ENCODE measurements around the gene CA5A. TPM values are rescaled to one million over a fixed set of nuclear protein-coding genes. Genes with fewer than 3 reads are reported as not detected.

Gene CA5A
- total RNA-seq, 3 donors from 2014 or later = not detected

DNA sequence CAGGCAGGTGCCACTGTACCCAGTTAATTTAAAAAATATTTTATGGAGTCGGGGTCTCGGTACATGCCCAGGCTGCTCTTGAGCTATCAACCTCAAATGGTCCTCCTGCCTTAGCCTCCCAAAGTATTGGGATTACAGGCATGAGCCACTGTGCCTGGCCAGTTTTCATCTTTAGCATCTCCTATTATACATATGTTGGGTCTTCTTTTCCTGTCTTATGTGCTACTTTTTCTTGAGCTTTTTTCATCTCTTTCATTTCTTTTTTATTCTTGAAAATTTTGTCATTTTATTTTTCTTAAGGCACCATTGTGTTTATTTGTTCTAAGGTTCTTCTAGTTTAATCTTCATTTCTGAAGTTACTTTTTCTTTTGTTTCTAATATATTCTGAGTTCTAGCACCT lies 35.6 kb upstream of the CA5A start:
- H3K27me3 ChIP-seq = no peaks in the 10 kb centered on the region
- no peak overlapping the region for H3K27ac ChIP-seq
- no peak overlapping the region for H3K4me3 ChIP-seq
- TF ChIP-seq, protein P1, sequence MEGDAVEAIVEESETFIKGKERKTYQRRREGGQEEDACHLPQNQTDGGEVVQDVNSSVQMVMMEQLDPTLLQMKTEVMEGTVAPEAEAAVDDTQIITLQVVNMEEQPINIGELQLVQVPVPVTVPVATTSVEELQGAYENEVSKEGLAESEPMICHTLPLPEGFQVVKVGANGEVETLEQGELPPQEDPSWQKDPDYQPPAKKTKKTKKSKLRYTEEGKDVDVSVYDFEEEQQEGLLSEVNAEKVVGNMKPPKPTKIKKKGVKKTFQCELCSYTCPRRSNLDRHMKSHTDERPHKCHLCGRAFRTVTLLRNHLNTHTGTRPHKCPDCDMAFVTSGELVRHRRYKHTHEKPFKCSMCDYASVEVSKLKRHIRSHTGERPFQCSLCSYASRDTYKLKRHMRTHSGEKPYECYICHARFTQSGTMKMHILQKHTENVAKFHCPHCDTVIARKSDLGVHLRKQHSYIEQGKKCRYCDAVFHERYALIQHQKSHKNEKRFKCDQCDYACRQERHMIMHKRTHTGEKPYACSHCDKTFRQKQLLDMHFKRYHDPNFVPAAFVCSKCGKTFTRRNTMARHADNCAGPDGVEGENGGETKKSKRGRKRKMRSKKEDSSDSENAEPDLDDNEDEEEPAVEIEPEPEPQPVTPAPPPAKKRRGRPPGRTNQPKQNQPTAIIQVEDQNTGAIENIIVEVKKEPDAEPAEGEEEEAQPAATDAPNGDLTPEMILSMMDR (IDR thresholded peaks at IDR 0.05) = no peak
- TF ChIP-seq POLR2AphosphoS5 (IDR thresholded peaks at IDR 0.05) (no peak), POLR2A (IDR thresholded peaks at IDR 0.05) (no peak)
- H3K4me1 ChIP-seq = no peaks in the 10 kb centered on the region
- peaks cover 13 to 17% of the 10 kb centered on the region in 2 donors for H3K9me3 ChIP-seq
- intact Hi-C loops (cut with DNase I; ENCODE audit: low total_unique reads) = no loop called here
- no peaks in the 10 kb centered on the region for H3K36me3 ChIP-seq
- no peak for DNase-seq (ENCODE audit: low spot score in 2 of 2)

DNA sequence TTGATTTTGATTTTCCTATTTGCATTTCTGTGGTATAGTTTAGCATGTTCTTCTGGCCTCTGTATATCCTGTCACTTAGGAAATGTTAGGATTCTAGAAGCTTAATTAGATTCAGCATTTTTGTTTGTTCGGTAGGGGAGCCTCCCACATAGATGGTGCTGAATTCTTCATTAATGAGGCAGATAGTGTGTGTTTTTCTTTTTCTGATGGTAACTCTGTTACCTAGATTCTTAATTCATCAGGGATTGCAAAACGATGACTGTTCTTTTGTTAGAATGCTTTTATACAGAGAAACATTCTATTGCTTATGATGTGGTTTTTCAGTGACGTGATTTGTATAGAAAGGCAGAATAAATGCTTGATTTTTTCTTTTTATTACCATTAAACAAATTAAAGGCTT lies 33.9 kb upstream of the CA5A start:
- no peak for DNase-seq (ENCODE audit: low spot score in 2 of 2)
- Histone ChIP-seq H3K4me1 (peaks cover 5 to 7% of the 10 kb centered on the region in 2 donors), H3K36me3 (no peaks in the 10 kb centered on the region), H3K27me3 (no peaks in the 10 kb centered on the region), H3K27ac (no peak overlapping the region), H3K9me3 (peaks cover 13 to 17% of the 10 kb centered on the region in 2 donors), H3K4me3 (no peak overlapping the region)
- TF ChIP-seq POLR2AphosphoS5 (IDR thresholded peaks at IDR 0.05) (no peak), POLR2A (IDR thresholded peaks at IDR 0.05) (no peak)
- TF ChIP-seq, protein P1 (IDR thresholded peaks at IDR 0.05) = no peak
- intact Hi-C loops (cut with DNase I; ENCODE audit: low total_unique reads) = no loop called here

DNA sequence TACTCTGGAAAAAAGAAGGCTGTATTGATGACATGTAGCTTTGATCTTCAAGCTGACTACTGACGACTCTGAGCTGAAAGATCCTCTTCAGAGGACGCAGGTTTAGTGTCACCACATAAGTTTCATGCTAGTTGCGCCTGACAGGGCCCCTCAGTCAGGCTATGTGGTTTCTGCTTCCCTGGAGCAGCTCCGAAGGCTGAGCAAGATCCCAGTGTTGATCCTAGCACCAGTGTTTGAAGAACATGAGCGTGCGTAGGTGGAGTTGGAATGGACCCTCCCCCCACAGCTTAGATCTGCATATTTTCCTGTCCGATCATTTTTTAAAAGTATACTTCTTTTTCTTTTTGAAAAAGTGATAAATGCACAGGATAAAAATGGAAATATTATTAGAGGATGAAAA lies 32.2 kb upstream of the CA5A start:
- Histone ChIP-seq H3K4me1 (peaks cover 5 to 7% of the 10 kb centered on the region in 2 donors), H3K36me3 (no peaks in the 10 kb centered on the region), H3K9me3 (peaks cover 13 to 17% of the 10 kb centered on the region in 2 donors), H3K27me3 (no peaks in the 10 kb centered on the region), H3K4me3 (no peak overlapping the region), H3K27ac (peak overlapping the region; percentile 26 to 87)
- DNase-seq (ENCODE audit: low spot score in 2 of 2) = no peak
- no peak for TF ChIP-seq POLR2A (IDR thresholded peaks at IDR 0.05)
- intact Hi-C loops (cut with DNase I; ENCODE audit: low total_unique reads) = no loop called here

DNA sequence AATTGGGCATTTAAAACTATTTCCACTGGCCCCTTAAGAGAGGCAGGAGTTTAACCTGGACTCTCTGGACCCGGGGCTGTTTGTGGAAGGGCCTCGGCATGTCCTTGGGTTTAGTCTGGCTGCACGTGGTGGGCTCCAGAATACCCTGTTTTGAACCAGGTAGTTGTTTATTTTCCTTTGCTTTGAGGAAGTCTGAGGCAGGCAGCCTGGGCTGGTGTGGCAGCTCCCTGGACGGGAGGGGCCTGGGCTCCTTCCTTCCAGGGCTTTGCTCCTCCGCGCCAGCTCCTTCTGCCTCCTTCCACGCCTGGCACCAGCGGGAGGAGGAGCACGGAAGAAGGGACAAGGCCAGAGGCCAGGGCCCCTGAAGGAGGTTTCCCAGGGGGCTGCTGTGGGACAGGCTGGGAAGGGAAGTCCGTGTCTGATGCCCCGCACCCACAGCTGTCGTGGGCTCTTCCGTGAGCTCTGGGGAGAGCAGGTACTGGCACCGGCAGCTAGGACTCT lies 30.4 kb upstream of the CA5A start:
- peak overlapping the region; percentile 87 to 94 for H3K27ac ChIP-seq
- no peaks in the 10 kb centered on the region for H3K36me3 ChIP-seq
- DNase-seq (ENCODE audit: low spot score in 2 of 2) = peak in 1 of 2 donors; percentile 69
- H3K9me3 ChIP-seq = peaks cover 4% of the 10 kb centered on the region in 2 donors
- TF ChIP-seq, protein P1 (IDR thresholded peaks at IDR 0.05) = no peak
- no peak for TF ChIP-seq POLR2A (IDR thresholded peaks at IDR 0.05)
- TF ChIP-seq POLR2AphosphoS5 (IDR thresholded peaks at IDR 0.05) = no peak
- peak overlapping the region in 2 of 3 donors; percentile 26 to 58 for H3K4me3 ChIP-seq
- H3K27me3 ChIP-seq = no peaks in the 10 kb centered on the region
- peaks cover 5 to 7% of the 10 kb centered on the region in 2 donors for H3K4me1 ChIP-seq
- intact Hi-C loops (cut with DNase I; ENCODE audit: low total_unique reads) = no loop called here

DNA sequence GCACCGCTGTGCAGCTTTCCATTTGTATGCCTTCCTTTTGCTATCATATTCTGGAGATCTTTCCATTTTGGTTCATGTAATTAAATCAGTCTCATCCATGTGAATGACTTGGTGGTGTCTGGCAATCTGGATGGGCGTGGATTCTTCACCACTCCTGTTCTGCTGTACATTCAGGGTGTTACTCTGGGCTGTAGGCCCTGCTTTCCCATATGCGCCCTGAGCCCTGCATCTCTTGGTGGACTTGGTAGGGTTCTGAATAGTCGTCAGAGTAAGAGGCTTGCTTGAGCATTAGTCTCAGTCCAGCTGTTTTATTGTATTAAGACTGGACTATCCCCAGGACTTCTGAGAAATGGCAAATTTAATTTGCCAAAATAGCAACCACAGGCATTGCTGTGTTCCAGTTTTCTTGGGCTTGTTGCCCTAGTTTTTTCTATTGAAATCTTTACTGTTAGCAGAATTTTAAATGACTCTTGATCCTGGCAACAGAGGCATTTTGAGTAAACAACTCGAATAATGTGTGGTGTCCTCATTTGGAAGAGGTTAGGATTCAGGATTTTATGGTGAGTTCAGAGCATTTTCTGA lies 29.8 kb upstream of the CA5A start:
- Histone ChIP-seq H3K9me3 (no peaks in the 10 kb centered on the region), H3K4me3 (peak overlapping the region in 2 of 3 donors; percentile 26 to 58), H3K4me1 (peaks cover 5 to 7% of the 10 kb centered on the region in 2 donors), H3K27ac (peak overlapping the region; percentile 87 to 94), H3K36me3 (no peaks in the 10 kb centered on the region), H3K27me3 (no peaks in the 10 kb centered on the region)
- intact Hi-C loops (cut with DNase I; ENCODE audit: low total_unique reads) = no loop called here
- DNase-seq (ENCODE audit: low spot score in 2 of 2) = no peak
- TF ChIP-seq POLR2AphosphoS5 (IDR thresholded peaks at IDR 0.05) = no peak
- no peak for TF ChIP-seq POLR2A (IDR thresholded peaks at IDR 0.05)
- TF ChIP-seq, protein P1 (IDR thresholded peaks at IDR 0.05) = no peak
